ENCODE data around the gene VAPB. TPM values are rescaled to one million over a fixed set of nuclear protein-coding genes. Genes with fewer than 3 reads are reported as not detected.
A peak's percentile ranks its signal among the peaks of the same experiment; 100 is the strongest.

The VAPB gene
- polyA plus RNA-seq, 1 donor (not counting 4 experiments of a cell fraction or from before 2014, with no cell fraction given): 38.0 TPM

- no peaks in the 10 kb centered on the region for H3K79me2 ChIP-seq (ENCODE audit: control insufficient read depth, insufficient read depth, low read length)
- no peak overlapping the region for H3K27ac ChIP-seq (ENCODE audit: control insufficient read depth, insufficient read depth, low read length)
- no peaks in the 10 kb centered on the region for H3K36me3 ChIP-seq (ENCODE audit: control insufficient read depth in 2 of 2, extremely low read depth in 1 of 2, insufficient read depth in 2 of 2, low read length in 2 of 2)
- no peaks in the 10 kb centered on the region for H3K9me1 ChIP-seq (ENCODE audit: control insufficient read depth, extremely low read depth, insufficient read depth, low read length)
- DNase-seq (ENCODE audit: low read depth, low spot score) (peak; percentile 17), FAIRE-seq (peak; percentile 63)
- H3K4me1 ChIP-seq (ENCODE audit: control insufficient read depth, extremely low read depth, insufficient read depth, low read length): peaks cover 52% of the 10 kb centered on the region
- H3K9me3 ChIP-seq (ENCODE audit: control insufficient read depth, low read depth, low read length): no peaks in the 10 kb centered on the region
- H3K9ac ChIP-seq (ENCODE audit: control insufficient read depth, extremely low read depth, insufficient read depth, low read length): no peak overlapping the region
- H2AFZ ChIP-seq (ENCODE audit: control insufficient read depth, low read length): no peak overlapping the region
- no peaks in the 10 kb centered on the region for H4K20me1 ChIP-seq (ENCODE audit: control insufficient read depth, extremely low read depth, insufficient read depth, low read length)
- H3K27me3 ChIP-seq (ENCODE audit: control insufficient read depth, extremely low read depth, insufficient read depth, low read length): no peaks in the 10 kb centered on the region
- dilution Hi-C loops (cut with MboI; ENCODE audit: extremely low pct_ligation_motif_present, low sequenced_read_pairs): no loop called here
- peak overlapping the region; percentile 7 for H3K4me2 ChIP-seq (ENCODE audit: control insufficient read depth, extremely low read depth, insufficient read depth, low read depth, low read length)
- TF ChIP-seq CTCF (optimal IDR thresholded peaks at IDR 0.05 in 1 of 3, IDR thresholded peaks at IDR 0.05 in 1 of 3, conservative IDR thresholded peaks at IDR 0.05 in 1 of 3; ENCODE audit: extremely low read depth in 1 of 3, insufficient read depth in 2 of 3, low read length in 3 of 3) (no peak), EZH2 (IDR thresholded peaks at IDR 0.05; ENCODE audit: low read length) (no peak)
- no peak overlapping the region for H3K4me3 ChIP-seq (ENCODE audit: control insufficient read depth in 2 of 3, extremely low read depth in 1 of 3, insufficient read depth in 2 of 3, low read depth in 1 of 3, low read length in 3 of 3)
These were observed 69.5 kb downstream of the VAPB start for GRCh38 chr20:58458342-58459057.

GRCh38 chr20:58459058-58459750 lies 70.2 kb downstream of the VAPB start:
- H3K27ac ChIP-seq (ENCODE audit: control insufficient read depth, insufficient read depth, low read length): peak overlapping the region; percentile 18
- TF ChIP-seq CTCF (optimal IDR thresholded peaks at IDR 0.05 in 1 of 3, IDR thresholded peaks at IDR 0.05 in 1 of 3, conservative IDR thresholded peaks at IDR 0.05 in 1 of 3; ENCODE audit: extremely low read depth in 1 of 3, insufficient read depth in 2 of 3, low read length in 3 of 3) (no peak), EZH2 (IDR thresholded peaks at IDR 0.05; ENCODE audit: low read length) (no peak)
- no peaks in the 10 kb centered on the region for H3K36me3 ChIP-seq (ENCODE audit: control insufficient read depth in 2 of 2, extremely low read depth in 1 of 2, insufficient read depth in 2 of 2, low read length in 2 of 2)
- FAIRE-seq (no peak), DNase-seq (ENCODE audit: low read depth, low spot score) (no peak)
- no peak overlapping the region for H3K9ac ChIP-seq (ENCODE audit: control insufficient read depth, extremely low read depth, insufficient read depth, low read length)
- H4K20me1 ChIP-seq (ENCODE audit: control insufficient read depth, extremely low read depth, insufficient read depth, low read length): no peaks in the 10 kb centered on the region
- H3K79me2 ChIP-seq (ENCODE audit: control insufficient read depth, insufficient read depth, low read length): no peaks in the 10 kb centered on the region
- dilution Hi-C loops (cut with MboI; ENCODE audit: extremely low pct_ligation_motif_present, low sequenced_read_pairs): no loop called here
- peak overlapping the region; percentile 7 for H3K4me2 ChIP-seq (ENCODE audit: control insufficient read depth, extremely low read depth, insufficient read depth, low read depth, low read length)
- H3K4me3 ChIP-seq (ENCODE audit: control insufficient read depth in 2 of 3, extremely low read depth in 1 of 3, insufficient read depth in 2 of 3, low read depth in 1 of 3, low read length in 3 of 3): no peak overlapping the region
- H3K9me3 ChIP-seq (ENCODE audit: control insufficient read depth, low read depth, low read length): no peaks in the 10 kb centered on the region
- H3K27me3 ChIP-seq (ENCODE audit: control insufficient read depth, extremely low read depth, insufficient read depth, low read length): no peaks in the 10 kb centered on the region
- no peak overlapping the region for H2AFZ ChIP-seq (ENCODE audit: control insufficient read depth, low read length)
- H3K9me1 ChIP-seq (ENCODE audit: control insufficient read depth, extremely low read depth, insufficient read depth, low read length): no peaks in the 10 kb centered on the region
- peaks cover 52% of the 10 kb centered on the region for H3K4me1 ChIP-seq (ENCODE audit: control insufficient read depth, extremely low read depth, insufficient read depth, low read length)
